Activated CD4-positive, alpha-beta T cell treated with anti-CD3 and anti-CD28 coated beads for 48 hours (primary cell): ENCODE results near the gene DGLUCY.
"Not testable (repeated sequence)": the region's sequence is repeated elsewhere in the genome, so short reads cannot be mapped to it uniquely, and the experiment has no call there.

ENCODE experiments used
- DNase-seq: peaks from one replicate; pipeline ENCODE4 v3.0.0-alpha.2; 2020

Gene DGLUCY

GRCh38 chr14:91113829-91114078 lies at the start of gene DGLUCY:
Gene DGLUCY (plus strand): TSS chr14:91114073. CDS start chr14:91160295, 46,222 bp downstream.
- peak; percentile 80 for DNase-seq

- no peak for DNase-seq
Measured at GRCh38 chr14:91065266-91065665, 48.6 kb upstream of the DGLUCY start.

DNA sequence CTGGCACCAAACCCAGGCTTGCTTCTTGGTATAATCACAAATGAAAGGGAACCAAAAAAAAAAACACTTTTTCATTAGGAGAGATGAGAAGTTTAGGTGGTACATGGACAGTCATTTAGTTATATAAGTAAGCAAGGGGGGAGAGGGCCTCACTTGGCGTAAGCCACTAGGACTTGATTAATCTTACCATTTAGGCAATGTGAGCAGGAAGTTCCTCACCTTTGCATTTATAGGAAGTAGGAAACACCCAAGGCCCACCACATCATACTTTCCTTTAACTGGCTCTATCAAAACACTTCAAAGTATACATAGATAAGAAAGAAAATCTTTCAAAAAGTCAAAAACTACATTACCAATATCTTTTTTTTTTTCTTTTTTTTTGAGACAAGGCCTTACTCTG lies 46.7 kb upstream of the DGLUCY start:
- peak; percentile 43 for DNase-seq

- no peak for DNase-seq
Measured at GRCh38 chr14:91068642-91069041, 45.2 kb upstream of the DGLUCY start.

- DNase-seq = no peak
Measured at GRCh38 chr14:91070572-91070971, 43.3 kb upstream of the DGLUCY start.

GRCh38 chr14:91075553-91075952 lies 38.3 kb upstream of the DGLUCY start:
- DNase-seq = no peak

DNA sequence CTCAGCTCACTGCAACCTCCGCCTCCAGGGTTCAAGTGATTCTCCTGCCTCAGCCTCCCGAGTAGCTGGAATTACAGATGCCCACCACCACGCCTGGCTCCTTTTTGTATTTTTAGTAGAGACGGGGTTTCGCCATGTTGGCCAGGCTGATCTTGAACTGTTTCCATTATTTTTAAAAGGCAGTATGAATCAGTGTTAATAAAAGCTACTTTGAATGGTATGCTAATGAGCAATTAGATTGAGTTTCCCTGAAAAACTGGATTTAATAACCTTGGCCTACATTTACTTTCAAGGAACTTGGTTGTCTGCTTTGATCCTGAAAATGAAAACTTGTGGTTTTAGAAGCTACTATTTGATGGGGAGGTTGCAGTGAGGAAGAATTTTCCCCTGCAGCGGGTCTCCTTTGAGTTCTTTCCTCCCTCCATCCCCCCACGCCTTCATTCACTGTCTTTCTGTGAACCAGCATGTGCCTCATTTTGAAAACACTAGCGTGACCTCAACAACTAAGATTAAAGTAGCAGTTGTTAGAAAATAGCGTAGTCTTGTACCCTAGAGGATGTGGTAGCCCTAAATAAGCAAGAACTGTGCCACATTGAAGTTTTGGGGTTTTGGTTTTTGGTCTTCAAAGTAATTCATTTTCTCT lies 35.7 kb upstream of the DGLUCY start:
- DNase-seq = peak; percentile 66

DNA sequence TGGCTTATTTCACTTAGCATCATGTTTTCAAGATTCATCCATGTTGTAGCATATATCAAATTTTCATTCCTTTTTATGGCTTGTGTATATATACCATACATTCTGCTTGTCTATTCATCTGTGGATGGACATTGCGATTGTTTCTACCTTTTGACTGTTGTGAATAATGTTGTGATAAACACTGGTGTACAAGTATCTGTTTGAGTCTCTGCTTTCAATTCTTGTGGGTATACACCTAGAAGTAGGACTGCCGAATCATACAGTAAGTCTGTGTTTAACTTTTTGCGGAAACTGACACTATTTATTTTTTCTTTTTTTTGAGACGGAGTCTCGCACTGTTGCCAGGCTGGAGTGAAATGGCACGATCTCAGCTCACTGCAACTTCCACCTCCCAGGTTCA lies 33.8 kb upstream of the DGLUCY start:
- no peak for DNase-seq

GRCh38 chr14:91082282-91082681 lies 31.6 kb upstream of the DGLUCY start:
- DNase-seq = no peak

- DNase-seq = no peak
Measured at GRCh38 chr14:91084516-91084915, 29.4 kb upstream of the DGLUCY start.

- not testable (repeated sequence) for DNase-seq
Measured at GRCh38 chr14:91087470-91087869, 26.4 kb upstream of the DGLUCY start.

DNA sequence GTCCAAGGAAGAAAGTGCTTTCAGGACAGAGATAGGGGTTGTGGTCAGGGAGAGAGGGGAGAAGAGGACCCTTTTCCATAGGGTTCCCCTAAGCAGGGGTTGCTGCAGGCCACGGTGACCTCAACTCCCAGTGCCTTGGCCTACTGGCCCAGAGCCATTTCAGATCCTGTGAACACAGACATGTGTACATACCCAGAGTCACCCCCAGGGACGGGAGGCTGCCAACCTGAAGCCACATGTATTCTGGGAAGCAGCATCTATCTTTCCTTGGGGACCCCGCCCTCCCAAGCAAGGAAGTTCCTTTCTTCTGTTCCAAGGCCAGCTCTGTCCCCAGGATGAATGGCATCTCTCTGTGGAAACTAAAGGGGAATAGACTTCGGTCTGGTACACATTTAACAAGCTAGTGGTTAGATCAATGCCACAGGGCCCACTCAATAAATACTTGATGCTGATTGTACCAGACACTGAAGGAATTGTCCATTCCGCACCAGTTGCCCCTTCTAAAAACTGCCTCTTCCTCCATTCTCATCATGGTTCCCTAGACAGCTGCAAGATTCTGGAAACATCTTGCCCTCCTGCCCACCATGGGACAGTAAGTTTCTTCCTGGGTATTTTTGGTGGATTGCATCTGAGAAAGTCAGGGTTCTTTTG lies 25.2 kb upstream of the DGLUCY start:
- DNase-seq = no peak

- no peak for DNase-seq
Measured at GRCh38 chr14:91089958-91090535, 23.8 kb upstream of the DGLUCY start.

DNA sequence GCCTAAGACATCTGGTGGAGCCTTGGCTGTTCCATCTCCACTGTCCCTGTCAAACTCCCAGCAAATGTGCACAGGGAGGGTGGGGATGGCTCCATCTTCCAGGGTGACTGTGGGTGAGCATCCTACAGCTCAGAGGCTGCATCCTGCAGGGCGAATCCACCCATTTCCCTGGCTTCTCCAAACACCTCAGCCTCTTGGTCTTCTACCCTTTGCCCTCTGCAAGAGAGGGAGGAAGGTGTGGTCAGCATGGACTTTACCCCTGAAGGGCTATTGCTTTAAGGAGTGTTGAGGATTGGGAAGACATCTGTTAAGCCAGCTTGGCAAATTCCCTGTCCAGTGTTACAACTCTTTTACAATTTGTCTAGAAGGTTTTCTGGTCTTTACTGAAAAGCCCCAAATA lies 23.1 kb upstream of the DGLUCY start:
- DNase-seq = no peak

GRCh38 chr14:91092073-91092472 lies 21.8 kb upstream of the DGLUCY start:
- no peak for DNase-seq

DNA sequence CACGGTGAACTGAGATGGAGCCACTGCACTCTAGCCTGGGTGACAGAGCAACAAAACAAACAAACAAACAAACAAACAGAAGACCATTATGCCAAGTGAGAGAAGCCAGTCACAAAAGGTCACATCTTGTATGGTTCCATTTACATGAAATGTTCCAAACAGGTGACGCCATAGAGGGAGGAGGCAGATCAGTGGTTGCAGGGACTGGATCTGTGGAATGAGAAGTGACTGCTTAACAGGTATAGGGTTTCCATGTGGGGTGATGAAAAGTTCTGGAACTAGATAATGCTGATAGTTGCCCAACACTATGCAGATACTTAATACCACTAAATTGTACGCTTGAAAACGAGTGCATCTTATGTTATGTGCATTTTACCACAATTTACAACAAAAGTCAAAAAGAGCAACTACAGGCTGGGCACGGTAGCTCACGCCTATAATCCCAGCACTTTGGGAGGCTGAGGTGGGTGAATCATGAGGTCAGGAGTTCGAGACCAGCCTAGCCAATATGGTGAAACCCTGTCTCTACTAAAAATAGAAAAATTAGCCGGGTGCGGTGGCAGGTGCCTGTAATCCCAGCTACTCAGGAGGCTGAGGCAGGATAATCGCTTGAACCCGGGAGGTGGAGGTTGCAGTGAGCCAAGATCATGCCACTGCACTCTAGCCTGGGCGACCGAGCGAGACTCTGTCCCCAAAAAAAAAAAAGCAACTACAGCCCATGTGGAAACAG lies 20.0 kb upstream of the DGLUCY start:
- DNase-seq = not testable (repeated sequence)

DNA sequence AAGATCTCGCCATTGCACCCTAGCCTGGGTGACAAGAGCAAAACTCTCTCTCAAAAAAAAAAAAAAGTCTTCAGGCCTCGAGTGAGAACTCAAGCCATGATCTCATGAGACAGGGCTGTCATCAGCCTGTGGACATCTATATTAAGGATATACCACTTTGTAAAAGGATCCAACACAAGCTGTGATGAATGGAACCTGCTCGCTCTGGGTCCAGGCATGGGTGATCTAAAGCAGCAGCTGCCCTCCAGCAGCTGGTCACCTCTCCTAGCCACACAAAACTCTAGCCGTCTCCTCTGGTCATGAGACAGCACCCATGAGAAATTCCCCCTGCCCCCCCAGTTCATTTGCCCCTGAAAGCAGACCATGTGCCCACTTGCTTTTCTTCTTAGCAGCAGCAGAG lies 19.1 kb upstream of the DGLUCY start:
- DNase-seq = no peak

DNA sequence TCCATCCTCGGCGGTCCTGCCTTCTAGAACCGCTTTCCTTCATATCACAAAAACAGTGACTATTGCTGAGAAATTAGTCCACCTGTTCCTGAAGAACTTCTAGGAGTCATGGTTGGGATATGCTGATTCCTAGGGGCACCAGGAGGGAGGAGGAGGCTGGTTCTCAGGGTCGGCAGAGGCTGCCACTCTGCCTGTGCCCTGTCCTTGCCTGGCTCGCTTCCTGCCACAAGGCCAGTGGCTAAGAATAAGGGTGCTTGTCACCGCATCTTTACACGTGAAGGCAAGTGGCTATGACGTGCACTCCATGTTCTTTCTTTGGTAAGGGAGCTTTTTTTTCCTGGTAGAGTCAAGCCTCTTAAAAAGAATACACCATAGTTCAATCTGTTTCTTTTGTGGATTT lies 18.7 kb upstream of the DGLUCY start:
- DNase-seq = no peak

DNA sequence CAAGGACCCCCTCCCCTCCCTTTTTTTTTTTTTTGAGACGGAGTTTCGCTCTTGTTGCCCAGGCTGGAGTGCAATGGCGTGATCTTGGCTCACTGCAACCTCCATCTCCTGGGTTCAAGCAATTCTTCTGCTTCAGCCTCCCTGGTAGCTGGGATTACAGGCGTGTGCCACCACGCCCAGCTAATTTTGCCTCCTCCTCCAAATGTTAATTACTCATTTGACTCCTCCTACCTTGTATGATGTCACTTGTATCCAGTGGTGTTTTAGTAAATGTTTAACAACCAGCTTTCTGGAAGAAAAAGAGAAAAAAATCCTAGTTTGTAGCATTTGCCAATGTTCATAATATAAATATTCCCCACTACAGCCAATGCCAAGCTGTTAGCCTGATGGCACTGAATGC lies 16.2 kb upstream of the DGLUCY start:
- not testable (repeated sequence) for DNase-seq

DNA sequence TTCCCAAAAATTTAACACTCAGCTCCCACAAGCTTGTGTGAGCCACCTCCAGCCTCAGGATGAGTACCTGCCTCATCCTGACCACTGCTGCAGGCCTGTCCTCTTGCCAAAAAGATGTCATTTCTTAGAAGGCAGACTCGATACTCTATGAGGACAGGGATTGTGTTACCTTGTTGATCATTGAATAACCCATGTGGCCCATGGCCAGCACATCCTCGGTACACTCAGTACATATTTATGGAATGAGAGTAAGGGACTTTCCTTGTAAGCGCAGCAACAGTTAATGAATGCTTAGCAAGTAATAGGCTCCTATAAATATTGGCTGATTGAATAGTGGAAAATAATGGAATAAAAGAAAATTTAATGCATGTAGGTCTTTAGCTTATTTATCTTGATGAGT lies 15.3 kb upstream of the DGLUCY start:
- DNase-seq = no peak

DNA sequence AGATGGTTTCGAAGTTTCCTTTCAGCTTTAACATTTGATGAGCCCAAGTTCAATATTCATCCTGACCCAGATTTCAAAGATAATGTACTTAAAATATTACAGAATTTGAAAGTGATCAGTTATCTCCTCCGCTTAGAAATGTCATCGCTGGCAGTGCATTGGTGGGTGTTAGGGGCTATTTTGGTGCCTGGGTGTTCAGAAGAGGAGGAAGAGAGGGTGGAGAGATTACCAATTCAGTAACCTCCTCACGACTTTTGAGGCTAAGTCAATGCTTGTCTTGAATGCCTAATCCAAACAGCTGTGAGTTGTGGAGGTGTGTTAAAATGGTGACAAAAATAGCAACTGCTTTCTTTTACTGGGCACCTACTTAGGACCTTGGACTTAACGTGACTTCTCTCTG lies 13.8 kb upstream of the DGLUCY start:
- DNase-seq = no peak

DNA sequence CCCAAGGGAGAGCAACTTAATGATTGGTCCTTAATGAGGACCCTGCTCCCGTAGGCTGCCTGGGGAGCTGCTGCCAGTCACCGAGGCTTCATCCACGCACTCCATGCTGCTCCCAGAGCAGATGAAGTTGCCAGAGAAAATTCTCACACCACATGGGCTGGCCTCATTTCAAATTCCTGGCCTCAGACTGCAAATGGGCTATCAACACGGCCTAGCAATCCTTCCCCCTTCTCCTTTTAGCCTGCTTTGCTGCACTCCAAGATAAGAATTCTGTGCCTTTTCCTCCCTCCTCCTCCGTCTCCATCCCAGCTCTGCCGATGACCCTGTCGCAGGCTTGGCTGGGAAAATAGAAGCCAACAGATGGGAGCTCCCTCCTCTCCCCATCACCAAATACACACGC lies 10.8 kb upstream of the DGLUCY start:
- DNase-seq = no peak

DNA sequence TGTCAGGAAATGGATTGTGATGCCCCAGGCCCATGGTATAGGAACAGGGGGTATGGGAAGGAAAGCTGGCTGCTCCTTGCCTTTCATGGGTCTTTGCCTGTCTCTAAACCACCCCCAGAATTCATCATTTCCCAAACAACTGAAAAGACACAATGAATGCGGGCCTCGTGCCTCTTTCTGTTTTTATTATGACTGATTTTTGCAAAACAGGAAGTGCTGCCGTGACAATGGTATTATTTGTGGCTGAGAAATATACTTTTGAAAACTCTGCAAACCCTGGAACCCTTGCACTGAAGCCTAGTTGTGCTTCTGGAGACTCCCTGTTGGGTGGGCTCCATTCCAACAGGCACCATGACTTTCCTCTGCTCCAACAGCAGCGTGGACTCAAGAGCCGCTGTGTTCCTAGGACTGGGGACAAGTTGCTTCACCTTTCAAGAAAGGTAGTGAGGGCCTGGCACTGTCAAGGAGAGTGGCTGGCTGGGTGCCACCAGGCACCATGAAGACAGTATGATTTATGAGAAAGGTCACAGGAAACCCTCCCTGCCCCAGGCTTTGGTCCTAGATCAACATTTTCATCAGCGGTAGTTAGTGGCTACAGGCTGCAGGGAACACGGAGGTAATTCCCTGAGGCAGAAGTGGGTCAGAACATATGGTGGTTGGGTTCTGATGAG lies 4.8 kb upstream of the DGLUCY start:
- DNase-seq = peak; percentile 30

DNA sequence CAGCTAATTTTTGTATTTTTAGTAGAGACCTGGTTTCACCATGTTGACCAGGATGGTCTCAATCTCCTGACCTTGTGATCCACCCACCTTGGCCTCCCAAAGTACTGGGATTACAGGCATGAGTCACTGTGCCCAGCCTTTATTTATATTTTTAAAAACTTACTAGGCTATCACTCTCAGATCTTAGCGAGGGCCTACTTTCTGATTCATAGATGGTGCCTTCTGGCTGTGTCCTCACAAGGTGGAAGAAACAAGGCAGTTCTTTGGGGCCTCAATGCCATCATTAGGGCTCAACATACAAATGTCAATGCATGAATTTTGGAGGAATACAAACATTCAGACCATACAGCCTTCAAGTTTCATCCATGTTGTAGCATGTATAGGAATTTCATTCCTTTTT lies 2.4 kb upstream of the DGLUCY start:
- no peak for DNase-seq
